Neural crest cell (in vitro differentiated cells): ENCODE data around the gene WWP2. TPM values are rescaled to one million over a fixed set of nuclear protein-coding genes. Genes with fewer than 3 reads are reported as not detected.
A peak's percentile ranks its signal among the peaks of the same experiment; 100 is the strongest.

Experiments
- DNase-seq: peaks from one replicate; pipeline ENCODE4 v3.0.0; 2021; ENCODE audit warnings: low read depth, mixed read lengths, low spot score
- H3K27ac Mint-ChIP-seq: one replicate; pipeline ENCODE4 v1.8.0; 2021; ENCODE audit warnings: mild to moderate bottlenecking, mixed read lengths; ENCODE audit not compliant: unreplicated experiment
- H3K27me3 Mint-ChIP-seq: 2 replicates; pipeline ENCODE4 v1.8.0; 2021; ENCODE audit warnings: low read depth, mild to moderate bottlenecking, mixed read lengths
- H3K36me3 Mint-ChIP-seq: 2 replicates; pipeline ENCODE4 v1.8.0; 2021; ENCODE audit warnings: low read depth, mild to moderate bottlenecking, mixed read lengths
- H3K4me1 Mint-ChIP-seq: 2 replicates; pipeline ENCODE4 v1.8.0; 2021; ENCODE audit warnings: mixed read lengths
- H3K4me3 Mint-ChIP-seq: one replicate; pipeline ENCODE4 v1.8.0; 2021; ENCODE audit warnings: mild to moderate bottlenecking, mixed read lengths
- H3K9me3 Mint-ChIP-seq: 2 replicates; pipeline ENCODE4 v1.8.0; 2021; ENCODE audit warnings: mixed read lengths
- total RNA-seq: library from RNA; stranded (reverse); gene quantifications from 2 replicates; pipeline ENCODE4 v1.2.1, GENCODE V29; 2021
- TF ChIP-seq, protein P1 (sequence below): fragments of 200-600 bp; sonication (generic); conservative IDR thresholded peaks from 2 replicates; pipeline ENCODE4 v1.5.0; 2021; ENCODE audit warnings: antibody characterized with exemption, mild to moderate bottlenecking

The WWP2 gene
- total RNA-seq, 1 donor from 2014 or later, result 48.7 TPM

DNA sequence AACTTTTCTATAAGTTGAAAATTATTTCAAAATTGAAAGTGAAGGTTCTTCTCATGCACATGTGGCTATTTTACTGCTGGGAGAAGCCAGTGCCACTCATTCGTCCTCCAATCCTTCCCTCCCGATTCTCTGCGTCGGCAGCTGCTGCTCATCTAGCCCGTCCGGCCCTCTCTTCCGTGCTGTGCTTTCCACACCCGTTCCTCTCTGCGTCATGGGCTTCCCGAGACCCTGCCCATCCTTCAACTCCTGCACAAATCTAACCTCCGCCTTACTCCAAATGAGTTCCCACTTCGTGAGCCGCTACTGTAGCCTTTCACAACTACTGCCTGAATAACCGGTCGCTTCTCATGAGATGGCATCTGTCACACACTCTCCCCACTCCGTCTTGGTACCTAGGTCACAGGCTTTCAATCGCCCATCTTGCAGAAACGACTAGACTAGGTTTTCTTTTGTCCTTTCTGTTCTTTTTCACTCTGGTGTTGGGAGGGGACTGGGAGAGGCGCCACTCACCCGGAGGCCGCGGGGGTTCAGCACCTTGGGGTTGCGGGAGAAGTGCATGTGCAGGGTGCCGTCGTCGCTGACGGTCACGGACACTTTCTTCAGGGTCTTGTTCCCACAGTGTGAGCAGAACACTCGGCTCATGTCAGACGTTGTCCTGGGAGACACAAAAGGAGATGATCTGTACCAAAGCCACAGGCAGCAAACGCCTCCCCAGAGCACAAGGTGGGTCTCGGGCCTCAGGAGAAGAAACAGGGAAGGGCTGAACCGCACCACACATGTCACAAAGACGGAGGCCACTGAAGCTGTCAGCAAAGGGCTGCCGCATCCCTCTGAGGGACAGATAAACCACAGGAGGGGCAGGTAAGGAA is 17.5 kb upstream of the WWP2 start:
- no peak for DNase-seq
- H3K4me1 Mint-ChIP-seq, result no peaks in the 10 kb centered on the region
- peaks cover 16% of the 10 kb centered on the region for H3K36me3 Mint-ChIP-seq
- H3K4me3 Mint-ChIP-seq, result no peak overlapping the region
- H3K9me3 Mint-ChIP-seq, result no peaks in the 10 kb centered on the region
- TF ChIP-seq, protein P1, sequence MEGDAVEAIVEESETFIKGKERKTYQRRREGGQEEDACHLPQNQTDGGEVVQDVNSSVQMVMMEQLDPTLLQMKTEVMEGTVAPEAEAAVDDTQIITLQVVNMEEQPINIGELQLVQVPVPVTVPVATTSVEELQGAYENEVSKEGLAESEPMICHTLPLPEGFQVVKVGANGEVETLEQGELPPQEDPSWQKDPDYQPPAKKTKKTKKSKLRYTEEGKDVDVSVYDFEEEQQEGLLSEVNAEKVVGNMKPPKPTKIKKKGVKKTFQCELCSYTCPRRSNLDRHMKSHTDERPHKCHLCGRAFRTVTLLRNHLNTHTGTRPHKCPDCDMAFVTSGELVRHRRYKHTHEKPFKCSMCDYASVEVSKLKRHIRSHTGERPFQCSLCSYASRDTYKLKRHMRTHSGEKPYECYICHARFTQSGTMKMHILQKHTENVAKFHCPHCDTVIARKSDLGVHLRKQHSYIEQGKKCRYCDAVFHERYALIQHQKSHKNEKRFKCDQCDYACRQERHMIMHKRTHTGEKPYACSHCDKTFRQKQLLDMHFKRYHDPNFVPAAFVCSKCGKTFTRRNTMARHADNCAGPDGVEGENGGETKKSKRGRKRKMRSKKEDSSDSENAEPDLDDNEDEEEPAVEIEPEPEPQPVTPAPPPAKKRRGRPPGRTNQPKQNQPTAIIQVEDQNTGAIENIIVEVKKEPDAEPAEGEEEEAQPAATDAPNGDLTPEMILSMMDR, result no peak
- H3K27me3 Mint-ChIP-seq, result no peaks in the 10 kb centered on the region
- H3K27ac Mint-ChIP-seq, result no peak overlapping the region

DNA sequence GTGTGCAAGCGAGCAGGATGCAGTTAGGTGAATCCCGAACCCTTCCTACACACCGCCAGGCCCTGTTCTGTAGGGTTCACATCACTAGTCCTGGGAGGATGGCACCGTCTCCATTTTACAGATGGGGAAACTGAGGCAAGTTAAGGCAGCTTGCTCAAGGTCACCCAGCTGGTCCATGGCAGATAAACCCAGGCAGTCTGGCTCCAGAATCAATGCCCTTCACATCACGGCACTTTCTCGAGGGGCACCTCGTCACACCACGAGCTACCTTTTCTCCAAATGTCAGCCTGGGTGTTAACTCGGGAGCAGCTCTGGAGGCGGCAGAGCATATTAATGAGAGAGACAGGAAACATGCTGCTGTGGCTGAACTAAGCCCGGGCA is 16.9 kb upstream of the WWP2 start:
- DNase-seq, result no peak
- Mint-ChIP-seq H3K27ac (no peak overlapping the region), H3K27me3 (no peaks in the 10 kb centered on the region), H3K4me1 (no peaks in the 10 kb centered on the region), H3K9me3 (no peaks in the 10 kb centered on the region), H3K36me3 (peaks cover 16% of the 10 kb centered on the region), H3K4me3 (no peak overlapping the region)
- TF ChIP-seq, protein P1, result no peak

DNA sequence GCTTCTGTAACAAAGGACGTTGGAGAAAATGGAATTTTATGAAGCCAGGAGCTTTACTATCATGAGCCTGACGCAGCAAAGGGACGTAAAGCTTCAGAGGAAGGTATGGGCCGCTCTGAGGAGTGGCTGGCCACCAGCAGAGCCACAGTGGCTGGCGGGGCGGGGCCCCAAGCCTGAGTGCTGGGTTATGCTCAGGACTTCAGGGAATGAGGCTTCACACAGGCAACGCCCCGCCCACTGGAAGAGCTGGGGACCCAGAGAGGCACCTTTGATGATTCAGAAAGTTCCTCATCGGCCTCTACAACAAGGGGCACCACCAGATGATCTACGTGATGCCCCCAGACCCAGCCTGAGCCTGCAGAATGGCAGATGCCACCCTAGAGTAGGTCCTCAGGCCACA is 16.2 kb upstream of the WWP2 start:
- TF ChIP-seq, protein P1, result no peak
- Mint-ChIP-seq H3K9me3 (no peaks in the 10 kb centered on the region), H3K4me1 (no peaks in the 10 kb centered on the region), H3K27me3 (no peaks in the 10 kb centered on the region), H3K27ac (peak overlapping the region; percentile 35), H3K36me3 (peaks cover 14% of the 10 kb centered on the region), H3K4me3 (no peak overlapping the region)
- no peak for DNase-seq

DNA sequence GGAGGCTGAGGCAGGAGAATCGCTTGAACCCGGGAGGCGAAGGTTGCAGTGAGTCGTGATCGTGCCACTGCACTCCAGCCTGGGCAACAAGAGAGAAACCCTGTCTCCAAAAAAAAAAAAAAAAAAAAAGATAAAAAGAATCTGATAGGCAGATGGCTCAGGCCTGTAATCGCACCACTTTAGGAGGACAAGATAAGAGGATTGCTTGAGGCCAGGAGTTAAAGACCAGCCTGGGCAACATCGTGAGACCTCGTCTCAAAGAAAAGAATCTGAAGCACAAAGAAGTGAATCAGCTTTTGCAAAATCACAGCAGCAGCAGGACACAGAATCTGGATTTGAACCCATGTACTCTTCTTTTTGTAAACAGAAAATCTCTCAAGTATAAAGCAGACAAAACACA is 15.0 kb upstream of the WWP2 start:
- no peaks in the 10 kb centered on the region for H3K9me3 Mint-ChIP-seq
- H3K4me1 Mint-ChIP-seq, result peaks cover 1% of the 10 kb centered on the region
- no peak overlapping the region for H3K4me3 Mint-ChIP-seq
- no peak for DNase-seq
- TF ChIP-seq, protein P1, result no peak
- H3K27ac Mint-ChIP-seq, result no peak overlapping the region
- no peaks in the 10 kb centered on the region for H3K27me3 Mint-ChIP-seq
- peaks cover 16% of the 10 kb centered on the region for H3K36me3 Mint-ChIP-seq

DNA sequence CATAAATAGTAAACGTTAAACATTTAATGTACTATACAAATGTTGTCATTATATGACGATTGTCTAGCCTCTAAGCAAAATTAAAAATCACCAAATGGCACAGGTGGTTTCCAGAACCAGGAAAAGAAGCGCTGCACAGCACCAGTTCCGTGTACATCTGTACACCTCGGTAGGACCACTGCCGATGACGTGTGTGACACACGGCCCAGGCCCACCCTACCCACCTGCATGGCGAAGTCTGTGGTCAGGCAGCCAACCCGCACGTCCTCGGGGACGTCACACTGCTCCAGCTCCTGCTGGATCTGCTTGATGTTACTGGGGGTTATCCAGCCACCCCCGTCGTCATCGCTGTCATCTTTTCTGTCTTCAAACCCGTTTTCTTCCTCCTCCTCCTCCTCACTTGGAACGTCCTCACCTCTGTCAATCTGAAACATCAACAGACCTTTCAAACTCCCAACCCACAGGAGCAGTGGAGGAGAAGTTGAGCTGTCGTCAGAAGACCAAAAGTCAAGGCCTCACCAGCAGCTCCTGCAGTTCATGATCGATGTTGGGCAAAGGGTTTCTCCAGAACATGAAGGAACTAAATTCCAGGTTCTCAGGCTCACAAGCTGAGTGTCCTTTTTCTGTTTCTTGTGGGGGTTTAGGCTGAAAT is 13.3 kb upstream of the WWP2 start:
- H3K9me3 Mint-ChIP-seq, result no peaks in the 10 kb centered on the region
- peaks cover 11% of the 10 kb centered on the region for H3K4me1 Mint-ChIP-seq
- no peak for DNase-seq
- no peaks in the 10 kb centered on the region for H3K27me3 Mint-ChIP-seq
- peaks cover 17% of the 10 kb centered on the region for H3K36me3 Mint-ChIP-seq
- no peak overlapping the region for H3K4me3 Mint-ChIP-seq
- TF ChIP-seq, protein P1, result no peak
- no peak overlapping the region for H3K27ac Mint-ChIP-seq
